H9 (cell line): ENCODE results near the gene FYN. TPM values are rescaled to one million over a fixed set of nuclear protein-coding genes. Genes with fewer than 3 reads are reported as not detected.
A peak's percentile ranks its signal among the peaks of the same experiment; 100 is the strongest.

ENCODE experiments used
- DNase-seq: peaks from one replicate; pipeline ENCODE4 v3.0.0-alpha.2; 2017
- H2AFZ ChIP-seq: one replicate; pipeline ENCODE4 v1.6.1; 2013; ENCODE audit warnings: mild to moderate bottlenecking, low read length, control low read depth, moderate library complexity
- H2AK5ac ChIP-seq: 2 replicates; pipeline ENCODE4 v1.6.1; 2013; ENCODE audit warnings: low read length, control low read depth, mixed read lengths; ENCODE audit not compliant: insufficient read length
- H2BK120ac ChIP-seq: one replicate; pipeline ENCODE4 v1.6.1; 2013; ENCODE audit warnings: low read depth, mild to moderate bottlenecking, low read length, control low read depth, inconsistent platforms; ENCODE audit not compliant: poor library complexity, severe bottlenecking
- H2BK12ac ChIP-seq: 2 replicates; pipeline ENCODE4 v1.6.1; 2013; ENCODE audit warnings: low read length, control low read depth, mixed read lengths, low read depth; ENCODE audit not compliant: insufficient read length
- H2BK15ac ChIP-seq: 2 replicates; pipeline ENCODE4 v1.6.1; 2013; ENCODE audit warnings: low read depth, low read length, control low read depth
- H2BK20ac ChIP-seq: one replicate; pipeline ENCODE4 v1.6.1; 2013; ENCODE audit warnings: low read depth, mild to moderate bottlenecking, low read length, control low read depth, inconsistent platforms; ENCODE audit not compliant: poor library complexity, severe bottlenecking
- H2BK5ac ChIP-seq: 2 replicates; pipeline ENCODE4 v1.6.1; 2013; ENCODE audit warnings: low read length, control low read depth, mixed read lengths; ENCODE audit not compliant: insufficient read length
- H3K14ac ChIP-seq: 2 replicates; pipeline ENCODE4 v1.6.1; 2013; ENCODE audit warnings: low read length, control low read depth; ENCODE audit not compliant: insufficient read depth
- H3K18ac ChIP-seq: 2 replicates; pipeline ENCODE4 v1.6.1; 2013; ENCODE audit warnings: low read depth, mild to moderate bottlenecking, mixed read lengths, low read length, control low read depth; ENCODE audit not compliant: insufficient read length
- H3K23ac ChIP-seq: 2 replicates; pipeline ENCODE4 v1.6.1; 2013; ENCODE audit warnings: low read length, control low read depth, mixed read lengths, low read depth; ENCODE audit not compliant: insufficient read length
- H3K23me2 ChIP-seq: 2 replicates; pipeline ENCODE4 v1.6.1; 2013; ENCODE audit warnings: low read depth, mild to moderate bottlenecking, mixed read lengths, low read length, control low read depth; ENCODE audit not compliant: insufficient read length, poor library complexity, severe bottlenecking
- H3K27ac ChIP-seq: 2 replicates; pipeline ENCODE4 v1.5.1; 2013; ENCODE audit warnings: low read length, control low read depth, mixed read lengths, low read depth; ENCODE audit not compliant: insufficient read length
- H3K27me3 ChIP-seq: 2 replicates; pipeline ENCODE4 v1.6.1; 2013; ENCODE audit warnings: low read length, control low read depth, inconsistent platforms; ENCODE audit not compliant: insufficient read depth
- H3K4ac ChIP-seq: 2 replicates; pipeline ENCODE4 v1.6.1; 2013; ENCODE audit warnings: low read depth, mild to moderate bottlenecking, control low read depth, inconsistent platforms, low read length, moderate library complexity
- H3K4me1 ChIP-seq: 2 replicates; pipeline ENCODE4 v1.6.1; 2013; ENCODE audit warnings: low read length, control low read depth, inconsistent platforms; ENCODE audit not compliant: insufficient read depth
- H3K4me2 ChIP-seq: 2 replicates; pipeline ENCODE4 v1.6.1; 2013; ENCODE audit warnings: low read length, control low read depth, mixed read lengths; ENCODE audit not compliant: insufficient read length, insufficient read depth
- H3K56ac ChIP-seq: 2 replicates; pipeline ENCODE4 v1.6.1; 2013; ENCODE audit warnings: low read depth, mild to moderate bottlenecking, mixed read lengths, low read length, control low read depth; ENCODE audit not compliant: insufficient read length
- H3K79me1 ChIP-seq: 2 replicates; pipeline ENCODE4 v1.6.1; 2013; ENCODE audit warnings: low read depth, mild to moderate bottlenecking, moderate library complexity, low read length, control low read depth, inconsistent platforms; ENCODE audit not compliant: insufficient read depth, poor library complexity, severe bottlenecking
- H3K79me2 ChIP-seq: 2 replicates; pipeline ENCODE4 v1.6.1; 2013; ENCODE audit warnings: low read length, control low read depth, inconsistent platforms; ENCODE audit not compliant: insufficient read depth
- H3K9ac ChIP-seq: 2 replicates; pipeline ENCODE4 v1.6.1; 2013; ENCODE audit warnings: low read length, control low read depth, mixed read lengths; ENCODE audit not compliant: insufficient read length; ENCODE audit errors: extremely low read depth
- H3K9me3 ChIP-seq: one replicate; pipeline ENCODE4 v1.6.1; 2013; ENCODE audit warnings: low read depth, low read length, inconsistent platforms; ENCODE audit not compliant: control insufficient read depth
- H3T11ph ChIP-seq: one replicate; pipeline ENCODE4 v1.6.1; 2013; ENCODE audit warnings: mild to moderate bottlenecking, low read length, control low read depth, inconsistent platforms
- H4K20me1 ChIP-seq: one replicate; pipeline ENCODE4 v1.6.1; 2013; ENCODE audit not compliant: control insufficient read depth, insufficient read length, insufficient read depth
- H4K5ac ChIP-seq: 2 replicates; pipeline ENCODE4 v1.6.1; 2013; ENCODE audit warnings: low read depth, mild to moderate bottlenecking, mixed read lengths, low read length, control low read depth; ENCODE audit not compliant: insufficient read length
- H4K8ac ChIP-seq: replicated peaks from 2 replicates; pipeline ENCODE4 v1.6.1; 2013; ENCODE audit warnings: low read length, control low read depth, mixed read lengths, low read depth; ENCODE audit not compliant: insufficient read length
- H4K91ac ChIP-seq: 2 replicates; pipeline ENCODE4 v1.6.1; 2013; ENCODE audit warnings: low read depth, mild to moderate bottlenecking, moderate library complexity, mixed read lengths, low read length, control low read depth; ENCODE audit not compliant: insufficient read length
- H3K27ac Mint-ChIP-seq, 3 experiments: 2 replicates in 2 of 3; 3 replicates in 1 of 3; pipeline ENCODE4 v1.8.0; 2020 to 2021; ENCODE audit warnings: mixed read lengths in 3 of 3, mild to moderate bottlenecking in 1 of 3, moderate library complexity in 1 of 3
- H3K27me3 Mint-ChIP-seq: 2 replicates; pipeline ENCODE4 v1.8.0; 2021; ENCODE audit warnings: low read depth, mild to moderate bottlenecking, moderate library complexity, mixed read lengths
- H3K36me3 Mint-ChIP-seq, 3 experiments: 2 replicates in 2 of 3; 3 replicates in 1 of 3; pipeline ENCODE4 v1.8.0; 2020 to 2021; ENCODE audit warnings: low read depth in 3 of 3, mixed read lengths in 3 of 3; ENCODE audit not compliant: insufficient read depth in 1 of 3
- H3K4me1 Mint-ChIP-seq, 2 experiments: 2 replicates each; pipeline ENCODE4 v1.8.0; 2020; ENCODE audit warnings: mixed read lengths in 2 of 2
- H3K4me3 Mint-ChIP-seq, 2 experiments: 2 replicates in 1 of 2; 3 replicates in 1 of 2; pipeline ENCODE4 v1.8.0; 2020 to 2021; ENCODE audit warnings: mild to moderate bottlenecking in 2 of 2, mixed read lengths in 2 of 2, moderate library complexity in 1 of 2
- H3K9me3 Mint-ChIP-seq, 2 experiments: 2 replicates in 1 of 2; 3 replicates in 1 of 2; pipeline ENCODE4 v1.8.0; 2020; ENCODE audit warnings: mild to moderate bottlenecking in 2 of 2, mixed read lengths in 2 of 2, moderate library complexity in 1 of 2
- WGBS: extraction: QIAGEN DNeasy Blood & Tissue Kit; methylation state at CpG from one replicate; pipeline ENCODE4 v1.1.7; 2013; ENCODE audit warnings: missing lambda C conversion rate, low lambda C conversion rate, mixed read lengths; ENCODE audit not compliant: insufficient read length; ENCODE audit errors: extremely low coverage; 5-methylcytosine and 5-hydroxymethylcytosine counted together
- total RNA-seq: library from RNA; stranded (reverse); gene quantifications from 2 replicates; pipeline ENCODE4 v1.2.1, GENCODE V29; 2021
- TF ChIP-seq, protein P1 (sequence below): fragments of 200-600 bp; sonication (generic); conservative IDR thresholded peaks from 3 replicates; pipeline ENCODE4 v1.8.0; 2021; ENCODE audit warnings: antibody characterized with exemption, mild to moderate bottlenecking

FYN gene
- total RNA-seq, 1 experiment from 2014 or later = 64.8 TPM

DNA sequence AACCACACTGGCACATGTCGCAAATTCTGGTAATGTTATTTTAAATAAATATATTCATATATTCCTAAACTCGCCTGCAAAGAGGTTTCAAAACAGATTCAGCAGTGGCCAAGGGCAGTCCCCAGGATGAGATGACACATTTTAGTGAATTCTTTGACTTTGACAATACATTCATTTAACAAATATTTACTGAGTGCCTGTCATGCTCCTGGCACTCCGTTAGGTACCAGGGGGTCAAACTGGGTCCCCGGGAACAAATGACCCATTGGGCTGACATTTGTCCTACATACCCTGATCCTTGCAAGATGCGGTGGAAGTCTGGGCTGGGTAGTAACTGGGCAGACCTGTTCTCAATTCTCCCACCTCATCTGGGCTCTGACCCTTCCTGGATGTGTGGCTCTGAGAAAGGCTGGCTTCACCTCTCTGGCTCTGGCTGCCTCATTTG, 74.9 kb downstream of the FYN start:
- H3K4me1 Mint-ChIP-seq = peaks cover 32 to 39% of the 10 kb centered on the region in 2 experiments
- H2BK15ac ChIP-seq = no peak overlapping the region

More for the DNA sequence above, 74.9 kb downstream of the FYN start:
- TF ChIP-seq, protein P1, sequence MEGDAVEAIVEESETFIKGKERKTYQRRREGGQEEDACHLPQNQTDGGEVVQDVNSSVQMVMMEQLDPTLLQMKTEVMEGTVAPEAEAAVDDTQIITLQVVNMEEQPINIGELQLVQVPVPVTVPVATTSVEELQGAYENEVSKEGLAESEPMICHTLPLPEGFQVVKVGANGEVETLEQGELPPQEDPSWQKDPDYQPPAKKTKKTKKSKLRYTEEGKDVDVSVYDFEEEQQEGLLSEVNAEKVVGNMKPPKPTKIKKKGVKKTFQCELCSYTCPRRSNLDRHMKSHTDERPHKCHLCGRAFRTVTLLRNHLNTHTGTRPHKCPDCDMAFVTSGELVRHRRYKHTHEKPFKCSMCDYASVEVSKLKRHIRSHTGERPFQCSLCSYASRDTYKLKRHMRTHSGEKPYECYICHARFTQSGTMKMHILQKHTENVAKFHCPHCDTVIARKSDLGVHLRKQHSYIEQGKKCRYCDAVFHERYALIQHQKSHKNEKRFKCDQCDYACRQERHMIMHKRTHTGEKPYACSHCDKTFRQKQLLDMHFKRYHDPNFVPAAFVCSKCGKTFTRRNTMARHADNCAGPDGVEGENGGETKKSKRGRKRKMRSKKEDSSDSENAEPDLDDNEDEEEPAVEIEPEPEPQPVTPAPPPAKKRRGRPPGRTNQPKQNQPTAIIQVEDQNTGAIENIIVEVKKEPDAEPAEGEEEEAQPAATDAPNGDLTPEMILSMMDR = no peak
- no peak overlapping the region for H2BK5ac ChIP-seq
- H3K4me2 ChIP-seq = no peak overlapping the region
- WGBS = no CpG with 5 or more reads among the region's 5 CpGs
- H2BK12ac ChIP-seq = no peak overlapping the region
- H3K27ac Mint-ChIP-seq = peak overlapping the region in 2 of 3 experiments; percentile 49 to 53; a peak in 3 of 7 replicates
- H3K27me3 Mint-ChIP-seq = no peaks in the 10 kb centered on the region
- no peaks in the 10 kb centered on the region for H3K9me3 Mint-ChIP-seq
- H3K9me3 ChIP-seq = no peaks in the 10 kb centered on the region
- H4K20me1 ChIP-seq = no peaks in the 10 kb centered on the region
- no peak overlapping the region for H3K4ac ChIP-seq
- H3K23ac ChIP-seq = no peak overlapping the region
- H3K18ac ChIP-seq = no peak overlapping the region
- H3K14ac ChIP-seq = 0 out of 2 replicates have a peak overlapping the region, but pooled peaks have one; percentile 6
- no peak overlapping the region for H2AK5ac ChIP-seq
- H3K4me1 ChIP-seq = peaks cover 4% of the 10 kb centered on the region
- no peak overlapping the region for H3K27ac ChIP-seq
- H3T11ph ChIP-seq = no peak overlapping the region
- H3K36me3 Mint-ChIP-seq = no peaks in the 10 kb centered on the region
- no peak overlapping the region for H3K9ac ChIP-seq
- H4K5ac ChIP-seq = no peak overlapping the region
- no peak overlapping the region for H4K8ac ChIP-seq
- DNase-seq = no peak
- no peak overlapping the region for H3K4me3 Mint-ChIP-seq
- H3K79me2 ChIP-seq = no peaks in the 10 kb centered on the region
- H3K27me3 ChIP-seq = no peaks in the 10 kb centered on the region
- H3K23me2 ChIP-seq = no peaks in the 10 kb centered on the region
- no peak overlapping the region for H2BK20ac ChIP-seq
- no peaks in the 10 kb centered on the region for H3K79me1 ChIP-seq
- no peak overlapping the region for H4K91ac ChIP-seq
- no peak overlapping the region for H2BK120ac ChIP-seq
- no peak overlapping the region for H3K56ac ChIP-seq
- no peak overlapping the region for H2AFZ ChIP-seq
